Adrenal gland (tissue), 5 donors: Measurements from ENCODE around the gene DCBLD1.

Experiments
- POLR2A ChIP-seq, 2 donors: fragments of 450-650 bp; IDR thresholded peaks; one replicate each; pipeline ENCODE4 v1.6.1; 2017; ENCODE audit warnings: antibody characterized with exemption in 2 of 2, mild to moderate bottlenecking in 2 of 2, moderate library complexity in 1 of 2
- TF ChIP-seq, protein P1 (sequence below), 6 experiments: fragments of 450-650 bp in 4 of 6; fragments of 200-600 bp in 2 of 6; sonication (generic) in 1 of 6; IDR thresholded peaks; 1 replicate in 5 of 6; 2 replicates in 1 of 6; pipeline versions ENCODE4 v1.5.1 to v1.8.0; 2016 to 2021; ENCODE audit warnings: antibody characterized with exemption in 6 of 6, mild to moderate bottlenecking in 2 of 6, moderate library complexity in 1 of 6
- donor health status: DM: no; HTN: no; CAD: no.

DNA sequence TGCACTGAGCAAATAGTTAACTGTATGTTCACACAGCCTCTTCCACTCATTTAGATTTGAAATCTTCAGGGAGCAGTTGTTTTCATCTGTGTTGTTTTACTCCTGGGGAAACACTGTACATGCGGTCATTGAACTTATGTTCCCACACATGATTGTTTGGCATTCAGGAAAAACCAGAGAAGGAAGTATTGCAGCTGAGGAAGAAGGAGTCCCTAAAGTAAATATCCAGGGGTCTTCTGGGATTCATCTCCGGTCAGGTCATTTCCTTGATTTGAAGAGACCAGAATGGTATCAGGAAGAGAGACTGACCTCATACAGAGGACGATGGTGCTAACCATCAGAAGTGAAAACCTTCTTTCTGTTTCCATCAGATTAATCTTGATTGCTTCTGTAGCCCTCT is 52.5 kb downstream of the DCBLD1 start:
- TF ChIP-seq, protein P1, sequence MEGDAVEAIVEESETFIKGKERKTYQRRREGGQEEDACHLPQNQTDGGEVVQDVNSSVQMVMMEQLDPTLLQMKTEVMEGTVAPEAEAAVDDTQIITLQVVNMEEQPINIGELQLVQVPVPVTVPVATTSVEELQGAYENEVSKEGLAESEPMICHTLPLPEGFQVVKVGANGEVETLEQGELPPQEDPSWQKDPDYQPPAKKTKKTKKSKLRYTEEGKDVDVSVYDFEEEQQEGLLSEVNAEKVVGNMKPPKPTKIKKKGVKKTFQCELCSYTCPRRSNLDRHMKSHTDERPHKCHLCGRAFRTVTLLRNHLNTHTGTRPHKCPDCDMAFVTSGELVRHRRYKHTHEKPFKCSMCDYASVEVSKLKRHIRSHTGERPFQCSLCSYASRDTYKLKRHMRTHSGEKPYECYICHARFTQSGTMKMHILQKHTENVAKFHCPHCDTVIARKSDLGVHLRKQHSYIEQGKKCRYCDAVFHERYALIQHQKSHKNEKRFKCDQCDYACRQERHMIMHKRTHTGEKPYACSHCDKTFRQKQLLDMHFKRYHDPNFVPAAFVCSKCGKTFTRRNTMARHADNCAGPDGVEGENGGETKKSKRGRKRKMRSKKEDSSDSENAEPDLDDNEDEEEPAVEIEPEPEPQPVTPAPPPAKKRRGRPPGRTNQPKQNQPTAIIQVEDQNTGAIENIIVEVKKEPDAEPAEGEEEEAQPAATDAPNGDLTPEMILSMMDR (IDR thresholded peaks at IDR 0.05): no peak
- TF ChIP-seq POLR2A (IDR thresholded peaks at IDR 0.05): no peak
